Gastrocnemius medialis (tissue), 4 donors: ENCODE measurements around the gene BICD1. TPM values are rescaled to one million over a fixed set of nuclear protein-coding genes. Genes with fewer than 3 reads are reported as not detected.

Experiments
- ATAC-seq, 2 donors: fragments of 150-250 bp; one replicate each; pipeline ENCODE4 v1.9.1; 2016
- DNase-seq, 2 donors: peaks; one replicate each; pipeline ENCODE4 v3.0.0-alpha.2; 2019
- H3K27ac ChIP-seq, 4 donors: fragments of 200-600 bp; sonication (generic); 1 replicate in 1 of 4; 2 replicates in 3 of 4; pipeline ENCODE4 v1.5.1; 2016 to 2018; ENCODE audit warnings: mild to moderate bottlenecking in 2 of 4, moderate library complexity in 1 of 4
- H3K27me3 ChIP-seq, 3 donors: fragments of 200-600 bp; sonication (generic) in 2 of 3; 1 replicate in 1 of 3; 2 replicates in 2 of 3; pipeline versions ENCODE4 v1.5.1 to v1.6.0; 2016 to 2019; ENCODE audit warnings: mild to moderate bottlenecking in 1 of 3, moderate library complexity in 1 of 3
- H3K36me3 ChIP-seq, 2 donors: fragments of 200-600 bp; sonication (generic) in 1 of 2; one replicate each; pipeline ENCODE4 v1.5.1; 2017 to 2018
- H3K4me1 ChIP-seq, 2 donors: fragments of 200-600 bp; sonication (generic) in 1 of 2; one replicate each; pipeline ENCODE4 v1.5.1; 2016 to 2017; ENCODE audit warnings: mild to moderate bottlenecking in 2 of 2
- H3K4me3 ChIP-seq, 4 donors: fragments of 200-600 bp; sonication (generic) in 3 of 4; 1 replicate in 1 of 4; 2 replicates in 3 of 4; pipeline ENCODE4 v1.5.1; 2016 to 2019; ENCODE audit warnings: mild to moderate bottlenecking in 2 of 4
- H3K9me3 ChIP-seq, 3 donors: fragments of 200-600 bp; sonication (generic) in 2 of 3; 1 replicate in 1 of 3; 2 replicates in 2 of 3; pipeline ENCODE4 v1.5.1; 2016 to 2019
- CTCF ChIP-seq, 5 experiments: fragments of 450-650 bp in 3 of 5; fragments of 200-600 bp in 2 of 5; sonication (generic) in 2 of 5; IDR thresholded peaks in 4 of 5; conservative IDR thresholded peaks in 1 of 5; 1 replicate in 4 of 5; 2 replicates in 1 of 5; pipeline ENCODE4 v1.5.1; 2016 to 2019; ENCODE audit warnings: antibody characterized with exemption in 5 of 5, mild to moderate bottlenecking in 3 of 5, moderate library complexity in 3 of 5
- POLR2A ChIP-seq, 2 donors: fragments of 450-650 bp; IDR thresholded peaks; one replicate each; pipeline ENCODE4 v1.6.1; 2017; ENCODE audit warnings: antibody characterized with exemption in 2 of 2, mild to moderate bottlenecking in 2 of 2, moderate library complexity in 2 of 2
- in situ Hi-C, 4 donors: fragments of 200-750 bp; cut with MboI; loops; one replicate each; pipeline versions ENCODE4 v1.15.0 to v1.8.0; 2017; ENCODE audit warnings: low sequenced_read_pairs in 4 of 4
- intact Hi-C: fragments of 100-400 bp; cut with DNase I; formaldehyde crosslinking; loops from one replicate; pipeline ENCODE4 v1.15.1; 2023; ENCODE audit warnings: low total_unique reads
- total RNA-seq, 4 donors: library from RNA; depleted of rRNA; stranded (reverse); fragments of >200 nt; gene quantifications; one replicate each; pipeline versions ENCODE4 v1.1.0 to v1.2.3, GENCODE V29; 2016

BICD1 gene
- total RNA-seq, 4 donors from 2014 or later: 1.4 to 2.3 (median 2.0) TPM

GRCh38 chr12:32281098-32281497, 174.5 kb downstream of the BICD1 start:
- H3K36me3 ChIP-seq: no peaks in the 10 kb centered on the region
- DNase-seq (no peak), ATAC-seq (no peak)
- H3K27me3 ChIP-seq: no peaks in the 10 kb centered on the region
- in situ Hi-C loops (no loop called here), intact Hi-C loops (no loop called here)
- no peak overlapping the region for H3K4me3 ChIP-seq
- H3K27ac ChIP-seq: no peak overlapping the region
- TF ChIP-seq CTCF (IDR thresholded peaks at IDR 0.05 in 4 of 5, conservative IDR thresholded peaks at IDR 0.05 in 1 of 5) (no peak), POLR2A (IDR thresholded peaks at IDR 0.05) (no peak)
- no peaks in the 10 kb centered on the region for H3K4me1 ChIP-seq
- H3K9me3 ChIP-seq: no peaks in the 10 kb centered on the region

GRCh38 chr12:32284561-32284960, 177.9 kb downstream of the BICD1 start:
- Histone ChIP-seq H3K36me3 (no peaks in the 10 kb centered on the region), H3K27ac (no peak overlapping the region), H3K4me1 (no peaks in the 10 kb centered on the region), H3K27me3 (no peaks in the 10 kb centered on the region), H3K9me3 (no peaks in the 10 kb centered on the region), H3K4me3 (no peak overlapping the region)
- no peak for DNase-seq
- intact Hi-C loops: no loop called here
- TF ChIP-seq CTCF (IDR thresholded peaks at IDR 0.05 in 4 of 5, conservative IDR thresholded peaks at IDR 0.05 in 1 of 5) (no peak), POLR2A (IDR thresholded peaks at IDR 0.05) (no peak)
- in situ Hi-C loops: no loop called here
- ATAC-seq: no peak

GRCh38 chr12:32285021-32285420, 178.4 kb downstream of the BICD1 start:
- TF ChIP-seq CTCF (IDR thresholded peaks at IDR 0.05 in 4 of 5, conservative IDR thresholded peaks at IDR 0.05 in 1 of 5): no peak
- TF ChIP-seq POLR2A (IDR thresholded peaks at IDR 0.05): no peak
- Histone ChIP-seq H3K4me3 (no peak overlapping the region), H3K36me3 (no peaks in the 10 kb centered on the region), H3K4me1 (no peaks in the 10 kb centered on the region), H3K27ac (no peak overlapping the region), H3K27me3 (no peaks in the 10 kb centered on the region), H3K9me3 (no peaks in the 10 kb centered on the region)
- in situ Hi-C loops: no loop called here
- ATAC-seq: no peak
- intact Hi-C loops: no loop called here
- DNase-seq: no peak

GRCh38 chr12:32285489-32285888, 178.8 kb downstream of the BICD1 start:
- no peaks in the 10 kb centered on the region for H3K36me3 ChIP-seq

More at GRCh38 chr12:32285489-32285888, 178.8 kb downstream of the BICD1 start:
- Histone ChIP-seq H3K27me3 (no peaks in the 10 kb centered on the region), H3K27ac (no peak overlapping the region), H3K4me3 (no peak overlapping the region), H3K9me3 (no peaks in the 10 kb centered on the region), H3K4me1 (no peaks in the 10 kb centered on the region)
- TF ChIP-seq POLR2A (IDR thresholded peaks at IDR 0.05) (no peak), CTCF (IDR thresholded peaks at IDR 0.05 in 4 of 5, conservative IDR thresholded peaks at IDR 0.05 in 1 of 5) (no peak)
- intact Hi-C loops: no loop called here
- in situ Hi-C loops: no loop called here
- ATAC-seq (no peak), DNase-seq (no peak)
